ENCODE data around the gene CDH13.

The CDH13 gene

GRCh38 chr16:83472776-83473501 lies 846.2 kb downstream of the CDH13 start:
- no peak for DNase-seq

- no peak for DNase-seq
Observed at GRCh38 chr16:83473926-83474650, 847.3 kb downstream of the CDH13 start.

DNA sequence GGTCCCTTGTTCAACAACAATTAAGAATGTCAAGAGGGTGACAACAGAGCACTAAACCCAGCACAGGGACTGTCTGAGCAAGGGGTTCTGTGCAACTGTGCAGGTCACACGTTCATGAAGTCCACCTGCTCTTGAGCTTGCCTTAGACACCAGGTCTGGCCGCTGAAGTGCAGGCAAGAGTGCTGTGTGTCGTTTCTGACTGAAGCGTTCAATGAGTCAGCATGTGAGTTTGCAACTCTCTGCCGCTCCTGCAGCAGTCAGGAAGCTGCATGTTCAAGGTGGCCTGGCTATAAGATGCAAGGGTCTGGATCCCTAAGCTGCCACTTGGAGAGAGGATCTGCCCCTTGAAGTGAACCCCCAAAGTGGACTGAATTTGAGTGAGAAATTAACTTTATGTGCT lies 848.3 kb downstream of the CDH13 start:
- DNase-seq = no peak

GRCh38 chr16:83481589-83481988 lies 854.8 kb downstream of the CDH13 start:
- no peak for DNase-seq

GRCh38 chr16:83482545-83483162 lies 855.9 kb downstream of the CDH13 start:
- DNase-seq = no peak

- no peak for DNase-seq
Observed at GRCh38 chr16:83490073-83490472, 863.3 kb downstream of the CDH13 start.

GRCh38 chr16:83494459-83494858 lies 867.7 kb downstream of the CDH13 start:
- DNase-seq = no peak

DNA sequence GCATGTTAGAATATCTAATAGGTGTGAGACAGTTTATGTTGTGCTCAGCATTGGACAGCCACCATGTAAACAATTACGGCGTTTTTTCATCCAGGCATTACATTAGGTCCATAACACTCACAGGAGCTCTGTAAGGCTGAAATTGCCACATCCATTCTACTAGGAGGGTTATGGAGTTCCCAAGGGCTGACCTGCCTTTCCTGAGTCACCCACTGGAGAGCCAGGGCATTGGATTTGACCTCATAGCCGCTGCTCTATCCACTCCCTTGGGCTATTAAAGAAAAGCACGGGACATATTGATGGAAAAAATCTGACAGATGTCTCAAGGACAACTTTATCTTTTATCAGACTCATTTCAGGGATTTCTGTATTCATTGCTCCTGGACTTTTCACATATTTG lies 874.7 kb downstream of the CDH13 start:
- no peak for DNase-seq

DNA sequence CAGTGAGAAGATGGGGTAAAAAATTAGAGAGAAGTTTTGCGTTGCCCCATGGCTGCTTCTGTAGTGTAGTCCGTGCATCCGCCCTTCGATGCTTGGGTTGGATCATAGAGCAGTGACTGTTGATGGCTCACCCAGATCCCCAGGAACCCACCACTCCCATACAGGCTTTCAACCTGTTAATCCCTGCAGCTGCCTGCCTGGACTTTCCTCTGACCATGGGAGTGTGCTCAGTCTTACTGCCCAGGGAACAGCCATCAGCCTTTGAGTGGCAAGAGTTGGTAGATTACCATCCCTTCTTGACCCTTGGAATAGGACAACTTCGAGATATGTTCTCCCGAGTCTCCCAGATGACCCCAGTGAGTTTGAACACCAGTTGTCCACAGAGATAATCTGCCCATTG lies 881.5 kb downstream of the CDH13 start:
- DNase-seq = no peak

DNA sequence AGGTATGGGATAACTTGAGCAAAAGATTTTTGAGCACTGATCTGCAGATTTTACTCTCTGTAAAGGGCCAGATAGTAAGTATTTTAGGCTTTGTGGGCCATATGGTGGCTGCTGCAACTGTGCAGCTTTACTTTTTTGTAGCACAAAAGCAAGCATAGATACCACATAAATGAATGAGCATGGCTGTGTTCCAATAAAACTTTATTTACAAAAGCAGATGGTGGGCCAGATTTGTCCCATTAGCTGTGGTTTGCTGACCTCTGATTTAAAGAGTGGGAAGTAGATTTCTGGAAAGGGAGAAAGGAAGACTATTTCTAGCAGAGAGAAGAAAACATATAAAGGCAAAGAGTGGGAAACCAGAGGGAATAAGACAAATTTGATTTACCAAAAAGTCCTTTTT lies 882.5 kb downstream of the CDH13 start:
- no peak for DNase-seq

- no peak for DNase-seq
Observed at GRCh38 chr16:83510906-83511305, 884.1 kb downstream of the CDH13 start.

DNA sequence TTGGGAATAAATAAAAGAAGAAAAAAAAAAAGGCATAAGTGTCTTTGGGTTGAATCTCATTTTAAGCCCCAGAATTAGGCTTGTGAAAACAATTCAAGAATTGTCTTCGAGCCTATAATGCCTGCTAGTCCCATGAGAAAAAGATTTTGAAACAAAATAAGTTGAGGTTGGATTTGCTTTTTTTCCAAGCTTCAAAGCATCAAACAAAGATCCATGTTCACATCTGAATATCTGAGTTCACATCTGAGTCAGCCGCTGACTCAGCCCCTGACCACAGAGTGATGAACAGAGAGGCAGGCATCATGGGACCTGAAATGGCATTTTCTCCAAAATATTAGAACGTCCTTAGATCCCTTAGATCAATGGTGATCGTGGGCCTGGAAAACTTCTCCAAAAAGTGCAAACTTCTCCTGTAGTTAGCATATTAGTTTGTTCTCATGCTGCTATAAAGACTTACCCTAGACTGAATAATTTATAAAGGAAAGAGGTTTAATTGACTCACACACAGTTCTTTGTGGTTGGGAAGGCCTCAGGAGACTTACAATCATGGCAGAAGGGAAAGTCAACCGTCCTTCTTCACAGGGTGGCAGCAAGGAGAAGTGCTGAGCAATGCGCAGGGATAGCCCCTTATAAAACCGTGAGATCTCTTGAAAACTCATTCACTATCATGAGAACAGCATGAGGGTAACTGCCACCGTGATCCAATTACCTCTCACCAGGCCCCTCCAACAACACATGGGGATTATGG lies 886.4 kb downstream of the CDH13 start:
- no peak for DNase-seq

GRCh38 chr16:83515395-83515794 lies 888.6 kb downstream of the CDH13 start:
- no peak for DNase-seq

- DNase-seq = no peak
Observed at GRCh38 chr16:83516931-83517330, 890.2 kb downstream of the CDH13 start.

DNA sequence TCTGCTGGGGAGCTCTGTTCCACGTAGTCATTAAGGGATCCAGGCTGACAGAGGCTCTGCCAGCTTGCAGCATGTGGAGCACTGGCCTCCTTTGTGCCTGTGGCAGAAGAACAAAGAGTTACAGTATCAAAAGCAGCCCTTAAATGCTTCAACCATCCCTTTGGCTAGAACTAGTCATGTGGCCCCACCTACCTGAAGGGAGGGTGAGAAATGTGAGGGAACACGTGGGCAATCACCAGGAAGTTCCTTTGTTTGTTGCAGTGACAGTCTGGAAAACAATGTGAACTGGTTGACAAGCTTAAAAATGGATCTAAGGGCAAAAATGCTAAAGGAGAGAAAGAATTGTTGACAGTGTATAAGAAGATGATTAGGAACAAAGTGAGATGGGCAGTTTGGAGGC lies 890.6 kb downstream of the CDH13 start:
- no peak for DNase-seq

GRCh38 chr16:83520596-83520995 lies 893.8 kb downstream of the CDH13 start:
- DNase-seq = no peak

DNA sequence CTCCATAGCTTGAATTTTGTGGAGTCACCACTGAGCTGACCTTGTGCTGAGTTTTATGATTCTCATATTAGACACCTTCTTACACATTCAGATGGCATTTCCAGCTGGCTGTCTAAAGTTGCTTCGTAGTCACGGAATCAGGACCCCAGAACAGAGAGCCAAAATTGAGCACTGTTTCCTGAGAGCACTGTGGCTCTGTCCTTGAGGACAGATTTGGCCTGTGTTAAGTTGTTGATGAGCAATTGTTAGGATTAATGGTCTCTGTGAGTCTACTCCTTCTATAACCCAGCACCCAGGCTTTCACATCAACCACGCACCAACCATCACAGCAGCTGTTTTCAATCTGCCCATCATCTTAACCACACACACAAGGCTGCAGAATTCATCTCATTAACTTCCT lies 903.5 kb downstream of the CDH13 start:
- DNase-seq = no peak

- no peak for DNase-seq
Observed at GRCh38 chr16:83532634-83533033, 905.9 kb downstream of the CDH13 start.

DNA sequence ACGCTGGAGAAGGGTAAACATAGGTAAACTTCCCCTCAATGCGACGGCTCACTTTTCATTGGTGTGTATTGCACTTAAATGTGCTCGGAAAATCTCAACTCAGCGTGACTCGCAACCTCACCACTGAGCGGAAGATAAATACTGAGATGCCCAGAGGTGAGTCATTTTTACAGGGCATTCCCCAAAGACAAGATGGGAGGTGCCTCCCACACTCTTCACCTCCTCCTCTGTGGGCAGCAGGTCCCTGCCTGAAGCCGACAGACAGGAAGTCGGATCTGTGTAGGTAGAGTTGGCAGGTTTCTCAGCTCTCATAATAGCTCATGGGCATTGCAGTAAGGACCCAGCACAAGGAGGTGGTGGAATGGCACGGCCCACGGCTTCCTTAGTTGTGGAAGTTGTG lies 906.4 kb downstream of the CDH13 start:
- no peak for DNase-seq

- no peak for DNase-seq
Observed at GRCh38 chr16:83538707-83539106, 911.9 kb downstream of the CDH13 start.

GRCh38 chr16:83539736-83540490 lies 913.1 kb downstream of the CDH13 start:
- no peak for DNase-seq

GRCh38 chr16:83541231-83541630 lies 914.5 kb downstream of the CDH13 start:
- DNase-seq = no peak

GRCh38 chr16:83542491-83542890 lies 915.7 kb downstream of the CDH13 start:
- DNase-seq = no peak

Measured in NCI-H1694 treated with DMSO at 0.1 percent for 48 hours (cell line).